ENCODE data around the gene RIIAD1.

GRCh38 chr1:151710187-151710840 lies 11.0 kb upstream of the RIIAD1 start:
- TF ChIP-seq ZNF274 (IDR thresholded peaks at IDR 0.05; ENCODE audit: low read depth, low read length) (no peak), YY1 (IDR thresholded peaks at IDR 0.05; ENCODE audit: insufficient read depth, insufficient read length) (no peak), SUZ12 (IDR thresholded peaks at IDR 0.05; ENCODE audit: extremely low read depth, insufficient read depth, insufficient read length) (no peak)
